Keratinocyte (primary cell): ENCODE data around the gene TDRD1. TPM values are rescaled to one million over a fixed set of nuclear protein-coding genes. Genes with fewer than 3 reads are reported as not detected.

Experiments used
- DNase-seq: peaks from one replicate; pipeline ENCODE4 v3.0.0-alpha.2; 2011; ENCODE audit warnings: low read depth, missing footprints, low spot score
- FAIRE-seq: peaks from 2 replicates; lab custom pipeline; 2011; peaks lifted over from hg19 to GRCh38; lab: Jason Lieb, UNC
- H2AFZ ChIP-seq: 2 replicates; pipeline ENCODE4 v1.6.0; 2012; ENCODE audit warnings: low read length, control low read depth, inconsistent platforms; ENCODE audit not compliant: control insufficient read depth
- H3K27ac ChIP-seq: 2 replicates; pipeline ENCODE4 v1.5.1; 2011; ENCODE audit warnings: low read length; ENCODE audit not compliant: control insufficient read depth, insufficient read depth
- H3K27me3 ChIP-seq: 3 replicates; pipeline ENCODE4 v1.6.0; 2011; ENCODE audit warnings: low read length; ENCODE audit not compliant: control insufficient read depth, insufficient read depth; ENCODE audit errors: extremely low read depth
- H3K36me3 ChIP-seq, 2 experiments: 2 replicates in 1 of 2; 3 replicates in 1 of 2; pipeline ENCODE4 v1.5.1; 2011; ENCODE audit warnings: low read length in 2 of 2, mild to moderate bottlenecking in 1 of 2; ENCODE audit not compliant: control insufficient read depth in 2 of 2, insufficient read depth in 2 of 2; ENCODE audit errors: extremely low read depth in 1 of 2
- H3K4me1 ChIP-seq: 3 replicates; pipeline ENCODE4 v1.5.1; 2011; ENCODE audit warnings: low read length; ENCODE audit not compliant: control insufficient read depth, insufficient read depth; ENCODE audit errors: extremely low read depth
- H3K4me2 ChIP-seq: 3 replicates; pipeline ENCODE4 v1.6.0; 2011; ENCODE audit warnings: low read depth, low read length; ENCODE audit not compliant: control insufficient read depth, insufficient read depth; ENCODE audit errors: extremely low read depth
- H3K4me3 ChIP-seq, 3 experiments: fragments of 200-600 bp in 1 of 3; sonication (generic) in 1 of 3; 2 replicates in 2 of 3; 3 replicates in 1 of 3; pipeline ENCODE4 v1.5.1; 2011 to 2016; ENCODE audit warnings: low read length in 3 of 3, mild to moderate bottlenecking in 3 of 3, control low read depth in 2 of 3, inconsistent platforms in 1 of 3, low read depth in 1 of 3, mixed read lengths in 1 of 3, mixed run types in 1 of 3, moderate library complexity in 1 of 3; ENCODE audit not compliant: control insufficient read depth in 2 of 3, insufficient read depth in 2 of 3; ENCODE audit errors: extremely low read depth in 1 of 3
- H3K79me2 ChIP-seq: 2 replicates; pipeline ENCODE4 v1.6.0; 2012; ENCODE audit warnings: low read length; ENCODE audit not compliant: control insufficient read depth, insufficient read depth
- H3K9ac ChIP-seq: 3 replicates; pipeline ENCODE4 v1.6.0; 2011; ENCODE audit warnings: low read length; ENCODE audit not compliant: control insufficient read depth, insufficient read depth; ENCODE audit errors: extremely low read depth
- H3K9me1 ChIP-seq: 3 replicates; pipeline ENCODE4 v1.6.0; 2011; ENCODE audit warnings: low read length; ENCODE audit not compliant: control insufficient read depth, insufficient read depth; ENCODE audit errors: extremely low read depth
- H3K9me3 ChIP-seq: 2 replicates; pipeline ENCODE4 v1.5.1; 2012; ENCODE audit warnings: low read depth, low read length; ENCODE audit not compliant: control insufficient read depth
- H4K20me1 ChIP-seq: 3 replicates; pipeline ENCODE4 v1.6.0; 2011; ENCODE audit warnings: low read length; ENCODE audit not compliant: control insufficient read depth, insufficient read depth; ENCODE audit errors: extremely low read depth
- CTCF ChIP-seq, 3 experiments: IDR thresholded peaks in 1 of 3; conservative IDR thresholded peaks in 1 of 3; optimal IDR thresholded peaks in 1 of 3; 2 replicates in 2 of 3; 3 replicates in 1 of 3; pipeline versions ENCODE3 to v1.5.1; 2011; ENCODE audit warnings: low read length in 3 of 3, mild to moderate bottlenecking in 3 of 3, moderate library complexity in 2 of 3, control low read depth in 1 of 3, inconsistent platforms in 1 of 3; ENCODE audit not compliant: insufficient read depth in 2 of 3; ENCODE audit errors: extremely low read depth in 1 of 3
- EZH2 ChIP-seq: IDR thresholded peaks from one replicate; pipeline ENCODE4 v1.6.1; 2012; ENCODE audit warnings: inconsistent platforms, mild to moderate bottlenecking, low read length, moderate library complexity
- dilution Hi-C: fragments of 300-500 bp; cut with MboI; formaldehyde crosslinking; loops from one replicate; pipeline ENCODE4 v1.7.0; 2020; ENCODE audit warnings: low sequenced_read_pairs; ENCODE audit not compliant: extremely low pct_ligation_motif_present
- polyA plus RNA-seq, 5 experiments: library from polyadenylated mRNA; depleted of rRNA in 3 of 5; stranded (reverse) in 3 of 5; stranded (forward) in 1 of 5; unstranded in 1 of 5; fragments of >200 nt; gene quantifications; 1 replicate in 1 of 5; 2 replicates in 3 of 5; 3 replicates in 1 of 5; pipeline versions ENCODE4 v1.2.1 to v1.2.3, GENCODE V29; 2011 to 2012; ENCODE audit warnings: missing spikeins in 2 of 5, low read depth in 1 of 5, low replicate concordance in 1 of 5

Gene TDRD1
- polyA plus RNA-seq, 1 donor (not counting 4 experiments of a cell fraction or from before 2014, with no cell fraction given) = 0.56 TPM

DNA sequence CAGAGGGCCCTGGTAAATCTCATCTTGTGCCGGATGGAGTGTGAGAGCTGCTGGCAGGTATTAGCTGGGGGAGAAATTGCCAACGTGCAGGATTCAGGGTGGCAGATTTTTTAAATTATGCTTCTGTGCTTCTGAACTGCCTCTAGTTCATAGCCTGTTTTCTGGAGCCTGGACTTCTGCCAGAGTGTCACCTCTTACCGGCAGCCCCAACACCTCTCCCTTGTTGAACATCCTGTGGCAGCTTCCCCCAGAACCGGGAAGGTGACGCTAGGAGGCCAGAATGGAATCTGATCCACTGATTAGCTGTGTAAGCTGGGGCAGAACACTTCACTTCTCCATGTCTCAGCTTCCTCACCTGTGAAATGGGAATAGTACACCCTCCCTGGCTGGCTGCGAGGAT, 65.0 kb downstream of the TDRD1 start:
- dilution Hi-C loops = no loop called here
- H2AFZ ChIP-seq = peak overlapping the region; percentile 51
- peak overlapping the region; percentile 2 for H3K9ac ChIP-seq
- FAIRE-seq = peak; percentile 70
- H3K4me2 ChIP-seq = peak overlapping the region; percentile 88
- no peak for DNase-seq
- H3K36me3 ChIP-seq = no peaks in the 10 kb centered on the region
- no peaks in the 10 kb centered on the region for H3K79me2 ChIP-seq
- no peak overlapping the region for H3K4me3 ChIP-seq
- peaks cover 46% of the 10 kb centered on the region for H3K4me1 ChIP-seq
- H4K20me1 ChIP-seq = no peaks in the 10 kb centered on the region
- H3K9me3 ChIP-seq = no peaks in the 10 kb centered on the region
- TF ChIP-seq CTCF (optimal IDR thresholded peaks at IDR 0.05 in 1 of 3, IDR thresholded peaks at IDR 0.05 in 1 of 3, conservative IDR thresholded peaks at IDR 0.05 in 1 of 3; ENCODE audit: extremely low read depth in 1 of 3, insufficient read depth in 2 of 3, low read length in 3 of 3) = no peak
- peaks cover 7% of the 10 kb centered on the region for H3K27me3 ChIP-seq
- peak overlapping the region; percentile 95 for H3K27ac ChIP-seq
- H3K9me1 ChIP-seq = no peaks in the 10 kb centered on the region

- H3K4me1 ChIP-seq = peaks cover 46% of the 10 kb centered on the region
- H3K4me2 ChIP-seq = peak overlapping the region; percentile 88
- dilution Hi-C loops = no loop called here
These were observed 66.1 kb downstream of the TDRD1 start for GRCh38 chr10:114245121-114245791.

More at GRCh38 chr10:114245121-114245791, 66.1 kb downstream of the TDRD1 start:
- no peaks in the 10 kb centered on the region for H3K9me3 ChIP-seq
- H3K27ac ChIP-seq = peak overlapping the region; percentile 95
- H4K20me1 ChIP-seq = no peaks in the 10 kb centered on the region
- peak overlapping the region; percentile 82 for H3K9ac ChIP-seq
- peaks cover under 1% of the 10 kb centered on the region for H3K27me3 ChIP-seq
- peak overlapping the region; percentile 80 for H2AFZ ChIP-seq
- H3K79me2 ChIP-seq = no peaks in the 10 kb centered on the region
- H3K36me3 ChIP-seq = no peaks in the 10 kb centered on the region
- H3K9me1 ChIP-seq = no peaks in the 10 kb centered on the region
- peak overlapping the region; percentile 4 to 60 (median 60) for H3K4me3 ChIP-seq
- FAIRE-seq (peak; percentile 99), DNase-seq (peak; percentile 84)
- no peak for TF ChIP-seq CTCF (optimal IDR thresholded peaks at IDR 0.05 in 1 of 3, IDR thresholded peaks at IDR 0.05 in 1 of 3, conservative IDR thresholded peaks at IDR 0.05 in 1 of 3; ENCODE audit: extremely low read depth in 1 of 3, insufficient read depth in 2 of 3, low read length in 3 of 3)
- TF ChIP-seq EZH2 = no peak
